ENCODE data around the gene IFRD2. TPM values are rescaled to one million over a fixed set of nuclear protein-coding genes. Genes with fewer than 3 reads are reported as not detected.
A peak's percentile ranks its signal among the peaks of the same experiment; 100 is the strongest.
"Not testable (repeated sequence)": the region's sequence is repeated elsewhere in the genome, so short reads cannot be mapped to it uniquely, and the experiment has no call there.

The IFRD2 gene
- total RNA-seq, 1 donor from 2014 or later: 38.2 TPM

DNA sequence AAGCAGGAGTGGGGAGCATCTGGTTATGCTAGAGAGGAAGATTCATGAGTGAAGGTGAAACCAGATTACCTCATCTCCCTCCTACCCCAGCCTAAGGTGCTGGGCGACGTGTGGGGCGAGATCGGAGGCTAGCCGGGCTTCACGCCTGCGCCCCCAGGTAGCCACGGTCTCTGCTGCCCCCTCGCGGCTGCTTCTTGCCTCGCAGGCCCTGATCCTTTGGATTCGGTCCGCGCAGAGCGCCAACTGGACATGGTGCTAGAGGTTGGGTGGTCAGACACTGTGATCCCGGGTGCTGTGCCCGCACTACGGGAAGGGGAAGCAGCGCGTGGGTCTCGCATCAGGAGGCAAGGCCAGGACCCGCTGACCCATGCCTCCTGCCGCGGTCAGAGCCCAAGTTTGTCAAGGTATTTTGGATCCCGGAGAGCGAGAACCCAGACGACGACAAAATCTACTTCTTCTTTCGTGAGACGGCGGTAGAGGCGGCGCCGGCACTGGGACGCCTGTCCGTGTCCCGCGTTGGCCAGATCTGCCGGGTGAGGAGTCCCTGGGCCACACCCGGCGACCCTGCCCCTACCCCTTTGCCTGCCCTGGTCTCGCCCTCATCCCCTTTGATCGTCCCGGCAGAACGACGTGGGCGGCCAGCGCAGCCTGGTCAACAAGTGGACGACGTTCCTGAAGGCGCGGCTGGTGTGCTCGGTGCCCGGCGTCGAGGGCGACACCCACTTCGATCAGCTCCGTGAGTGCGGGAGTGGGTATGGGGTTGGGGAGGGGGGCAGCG is 19.1 kb downstream of the IFRD2 start:
- H3K36me3 Mint-ChIP-seq (ENCODE audit: unreplicated experiment): no peaks in the 10 kb centered on the region
- H3K27ac Mint-ChIP-seq (ENCODE audit: unreplicated experiment): no peak overlapping the region
- peak; percentile 91 for DNase-seq
- peaks cover 4% of the 10 kb centered on the region for H3K4me1 Mint-ChIP-seq (ENCODE audit: low read depth, unreplicated experiment)
- H3K9me3 Mint-ChIP-seq (ENCODE audit: unreplicated experiment): peaks cover 7% of the 10 kb centered on the region
- TF ChIP-seq, protein P1, sequence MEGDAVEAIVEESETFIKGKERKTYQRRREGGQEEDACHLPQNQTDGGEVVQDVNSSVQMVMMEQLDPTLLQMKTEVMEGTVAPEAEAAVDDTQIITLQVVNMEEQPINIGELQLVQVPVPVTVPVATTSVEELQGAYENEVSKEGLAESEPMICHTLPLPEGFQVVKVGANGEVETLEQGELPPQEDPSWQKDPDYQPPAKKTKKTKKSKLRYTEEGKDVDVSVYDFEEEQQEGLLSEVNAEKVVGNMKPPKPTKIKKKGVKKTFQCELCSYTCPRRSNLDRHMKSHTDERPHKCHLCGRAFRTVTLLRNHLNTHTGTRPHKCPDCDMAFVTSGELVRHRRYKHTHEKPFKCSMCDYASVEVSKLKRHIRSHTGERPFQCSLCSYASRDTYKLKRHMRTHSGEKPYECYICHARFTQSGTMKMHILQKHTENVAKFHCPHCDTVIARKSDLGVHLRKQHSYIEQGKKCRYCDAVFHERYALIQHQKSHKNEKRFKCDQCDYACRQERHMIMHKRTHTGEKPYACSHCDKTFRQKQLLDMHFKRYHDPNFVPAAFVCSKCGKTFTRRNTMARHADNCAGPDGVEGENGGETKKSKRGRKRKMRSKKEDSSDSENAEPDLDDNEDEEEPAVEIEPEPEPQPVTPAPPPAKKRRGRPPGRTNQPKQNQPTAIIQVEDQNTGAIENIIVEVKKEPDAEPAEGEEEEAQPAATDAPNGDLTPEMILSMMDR (IDR thresholded peaks at IDR 0.05; ENCODE audit: partially characterized antibody, unreplicated experiment): peak; percentile 97
- peaks cover 18% of the 10 kb centered on the region for H3K27me3 Mint-ChIP-seq (ENCODE audit: unreplicated experiment)
- H3K4me3 Mint-ChIP-seq (ENCODE audit: unreplicated experiment): no peak overlapping the region

DNA sequence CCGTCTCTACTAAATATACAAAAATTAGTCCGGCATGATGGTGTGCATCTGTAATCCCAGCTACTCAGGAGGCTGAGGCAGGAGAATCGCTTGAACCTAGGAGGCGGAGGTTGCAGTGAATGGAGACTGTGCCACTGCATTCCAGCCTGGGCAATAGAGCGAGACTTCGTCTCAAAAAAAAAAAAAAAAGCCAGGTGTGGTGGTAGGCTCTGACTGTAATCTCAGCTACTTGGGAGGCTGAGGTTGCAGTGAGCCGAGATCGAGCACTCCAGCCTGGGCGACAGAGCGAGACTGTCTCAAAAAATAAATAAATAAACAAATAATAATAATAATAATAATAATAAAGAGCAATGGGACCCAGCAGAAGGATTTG is 19.7 kb downstream of the IFRD2 start:
- not testable (repeated sequence) for H3K4me1 Mint-ChIP-seq (ENCODE audit: low read depth, unreplicated experiment); H3K27ac Mint-ChIP-seq (ENCODE audit: unreplicated experiment); DNase-seq; H3K9me3 Mint-ChIP-seq (ENCODE audit: unreplicated experiment); H3K36me3 Mint-ChIP-seq (ENCODE audit: unreplicated experiment); H3K4me3 Mint-ChIP-seq (ENCODE audit: unreplicated experiment)
- peaks cover 18% of the 10 kb centered on the region for H3K27me3 Mint-ChIP-seq (ENCODE audit: unreplicated experiment)

DNA sequence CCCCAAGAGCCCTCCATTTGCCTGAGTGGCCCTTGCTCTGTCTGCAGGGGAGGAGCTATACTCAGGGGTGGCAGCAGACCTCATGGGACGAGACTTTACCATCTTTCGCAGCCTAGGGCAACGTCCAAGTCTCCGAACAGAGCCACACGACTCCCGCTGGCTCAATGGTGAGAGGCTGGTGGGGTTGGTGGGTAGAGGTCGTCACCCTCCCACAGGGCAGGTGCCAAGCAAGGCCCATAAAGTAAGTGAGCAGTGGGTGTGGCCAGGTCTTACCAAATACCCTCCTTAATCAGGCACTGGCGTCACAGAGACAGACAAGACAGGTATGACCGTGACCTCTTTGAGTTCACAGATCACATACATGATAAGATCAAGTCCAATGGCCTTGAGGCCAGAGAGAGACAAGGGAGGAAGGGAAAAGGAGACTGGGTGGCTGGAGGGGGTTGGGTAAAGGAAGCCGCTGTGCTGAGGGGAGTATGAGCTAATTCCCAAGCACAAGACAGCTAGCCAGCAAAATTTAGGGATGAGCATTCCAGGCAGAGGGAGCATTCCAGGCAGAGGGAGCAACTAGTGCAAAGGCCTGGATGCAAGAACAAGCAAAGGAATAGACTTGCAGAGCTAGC is 20.8 kb downstream of the IFRD2 start:
- Mint-ChIP-seq H3K4me1 (ENCODE audit: low read depth, unreplicated experiment) (peaks cover 6% of the 10 kb centered on the region), H3K36me3 (ENCODE audit: unreplicated experiment) (no peaks in the 10 kb centered on the region), H3K27ac (ENCODE audit: unreplicated experiment) (no peak overlapping the region), H3K27me3 (ENCODE audit: unreplicated experiment) (peaks cover 18% of the 10 kb centered on the region), H3K9me3 (ENCODE audit: unreplicated experiment) (peaks cover 6% of the 10 kb centered on the region), H3K4me3 (ENCODE audit: unreplicated experiment) (peak overlapping the region; percentile 30)
- TF ChIP-seq, protein P1 (IDR thresholded peaks at IDR 0.05; ENCODE audit: partially characterized antibody, unreplicated experiment): no peak
- DNase-seq: no peak

DNA sequence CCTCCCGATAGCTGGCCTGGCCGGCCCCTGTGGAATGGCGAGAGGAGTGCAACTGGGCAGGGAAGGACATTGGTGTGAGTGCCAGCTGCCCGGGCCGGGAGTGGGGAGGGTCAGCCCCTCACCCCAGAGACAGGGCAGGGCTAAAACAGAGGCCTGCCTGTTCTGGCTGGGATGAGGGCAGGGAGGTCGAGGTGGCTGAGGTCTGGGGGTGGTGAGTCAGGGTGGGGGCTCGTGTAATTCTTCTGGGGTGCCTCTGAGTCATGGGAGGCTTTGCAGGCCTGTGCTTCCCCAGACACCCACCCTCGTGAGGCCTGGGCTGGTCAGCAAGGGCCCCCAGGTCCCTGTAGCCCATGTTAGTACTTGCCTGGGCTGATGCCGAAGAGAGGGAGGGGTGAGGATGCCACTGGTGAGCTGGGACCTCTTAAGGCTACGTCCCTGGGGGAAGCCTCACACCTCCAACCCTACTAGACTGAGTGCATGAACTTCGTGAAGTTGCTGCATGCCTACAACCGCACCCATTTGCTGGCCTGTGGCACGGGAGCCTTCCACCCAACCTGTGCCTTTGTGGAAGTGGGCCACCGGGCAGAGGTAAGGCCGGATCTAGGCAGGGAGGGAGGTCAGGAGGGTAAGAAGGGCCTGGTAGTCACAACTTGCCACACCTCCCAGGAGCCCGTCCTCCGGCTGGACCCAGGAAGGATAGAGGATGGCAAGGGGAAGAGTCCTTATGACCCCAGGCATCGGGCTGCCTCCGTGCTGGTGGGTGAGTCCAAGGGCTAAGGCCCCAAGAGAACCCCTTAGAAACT is 21.6 kb downstream of the IFRD2 start:
- Mint-ChIP-seq H3K27me3 (ENCODE audit: unreplicated experiment) (peaks cover 18% of the 10 kb centered on the region), H3K9me3 (ENCODE audit: unreplicated experiment) (peaks cover 7% of the 10 kb centered on the region), H3K4me1 (ENCODE audit: low read depth, unreplicated experiment) (peaks cover 9% of the 10 kb centered on the region), H3K27ac (ENCODE audit: unreplicated experiment) (no peak overlapping the region), H3K36me3 (ENCODE audit: unreplicated experiment) (no peaks in the 10 kb centered on the region), H3K4me3 (ENCODE audit: unreplicated experiment) (no peak overlapping the region)
- no peak for DNase-seq
- TF ChIP-seq, protein P1 (IDR thresholded peaks at IDR 0.05; ENCODE audit: partially characterized antibody, unreplicated experiment): no peak

DNA sequence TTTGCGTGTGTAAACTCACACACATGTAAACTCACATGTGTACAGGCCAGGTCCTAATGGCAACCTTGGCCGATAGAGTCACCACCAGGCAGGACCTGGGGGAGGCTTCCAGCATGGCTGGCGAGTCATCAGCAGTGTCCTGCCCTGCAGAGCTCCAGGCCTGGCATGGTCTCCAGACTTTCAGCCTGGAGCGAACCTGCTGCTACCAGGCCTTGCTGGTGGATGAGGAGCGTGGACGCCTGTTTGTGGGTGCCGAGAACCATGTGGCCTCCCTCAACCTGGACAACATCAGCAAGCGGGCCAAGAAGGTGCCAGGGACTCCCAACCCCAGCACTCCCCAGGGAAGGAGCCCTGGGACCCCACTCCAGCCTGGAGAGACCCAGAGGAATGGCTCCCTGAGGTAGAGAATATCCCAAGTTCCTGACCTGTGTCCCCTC is 22.2 kb downstream of the IFRD2 start:
- H3K4me3 Mint-ChIP-seq (ENCODE audit: unreplicated experiment): no peak overlapping the region
- H3K27me3 Mint-ChIP-seq (ENCODE audit: unreplicated experiment): peaks cover 14% of the 10 kb centered on the region
- peaks cover 9% of the 10 kb centered on the region for H3K4me1 Mint-ChIP-seq (ENCODE audit: low read depth, unreplicated experiment)
- DNase-seq: no peak
- peaks cover 7% of the 10 kb centered on the region for H3K9me3 Mint-ChIP-seq (ENCODE audit: unreplicated experiment)
- no peaks in the 10 kb centered on the region for H3K36me3 Mint-ChIP-seq (ENCODE audit: unreplicated experiment)
- TF ChIP-seq, protein P1 (IDR thresholded peaks at IDR 0.05; ENCODE audit: partially characterized antibody, unreplicated experiment): no peak
- no peak overlapping the region for H3K27ac Mint-ChIP-seq (ENCODE audit: unreplicated experiment)
